EL (cell line): ENCODE measurements around the gene SPTA1.

ENCODE experiments used
- DNase-seq: peaks from one replicate; pipeline ENCODE4 v3.0.0-alpha.2; 2016

SPTA1 gene

GRCh38 chr1:158564608-158565007 lies 121.9 kb downstream of the SPTA1 start:
- DNase-seq: no peak

- no peak for DNase-seq
Measured at GRCh38 chr1:158563853-158564252, 122.7 kb downstream of the SPTA1 start.
